T-cell (primary cell): Measurements from ENCODE around the gene DOK4. TPM values are rescaled to one million over a fixed set of nuclear protein-coding genes. Genes with fewer than 3 reads are reported as not detected.
A peak's percentile ranks its signal among the peaks of the same experiment; 100 is the strongest.
"Not testable (repeated sequence)": the region's sequence is repeated elsewhere in the genome, so short reads cannot be mapped to it uniquely, and the experiment has no call there.

Experiments used
- ATAC-seq, 4 experiments: fragments of 200-7000 bp in 3 of 4; fragments of 150-1000 bp in 1 of 4; cut with Tn5 transposase; replicated peaks in 1 of 4; 1 replicate in 3 of 4; 2 replicates in 1 of 4; pipeline ENCODE4 v1.10.0; 2021; ENCODE audit warnings: moderate library complexity in 3 of 4, mild to moderate bottlenecking in 2 of 4, moderate number of reproducible peaks in 1 of 4
- CTCF ChIA-PET, 2 donors: fragments of 300-600 bp; sonication (Branson Sonifier 250); formaldehyde crosslinking; loops; one replicate each; lab custom pipeline; 2022; ENCODE audit warnings: antibody characterized with exemption in 2 of 2; lab: Charles Lee
- POLR2A ChIA-PET, 2 donors: fragments of 300-600 bp; sonication (Branson Sonifier 250); formaldehyde crosslinking; loops; one replicate each; lab custom pipeline; 2022; ENCODE audit warnings: antibody characterized with exemption in 2 of 2; lab: Charles Lee
- DNase-seq, 35 experiments: peaks; one replicate each; pipeline versions ENCODE4 v3.0.0 to v3.0.0-alpha.2; 2013 to 2023
- H3K27ac ChIP-seq: one replicate; pipeline ENCODE4 v1.5.1; 2013; ENCODE audit warnings: low read length
- H3K27me3 ChIP-seq, 2 experiments: replicated peaks in 1 of 2; 1 replicate in 1 of 2; 2 replicates in 1 of 2; pipeline versions ENCODE4 v1.6.1 to v1.7.0; 2013; ENCODE audit warnings: low read length in 1 of 2, mixed read lengths in 1 of 2; ENCODE audit not compliant: control insufficient read depth in 2 of 2, insufficient read depth in 2 of 2; ENCODE audit errors: extremely low read depth in 1 of 2
- H3K36me3 ChIP-seq, 2 donors: 1 replicate in 1 of 2; 2 replicates in 1 of 2; pipeline versions ENCODE4 v1.6.1 to v1.7.0; 2013; ENCODE audit warnings: low read length in 1 of 2; ENCODE audit not compliant: control insufficient read depth in 2 of 2, insufficient read depth in 1 of 2; ENCODE audit errors: extremely low read depth in 1 of 2
- H3K4me1 ChIP-seq, 2 experiments: 1 replicate in 1 of 2; 2 replicates in 1 of 2; pipeline versions ENCODE4 v1.6.1 to v1.7.0; 2013; ENCODE audit warnings: low read length in 2 of 2, mixed read lengths in 1 of 2; ENCODE audit not compliant: insufficient read depth in 2 of 2, control insufficient read depth in 1 of 2; ENCODE audit errors: extremely low read depth in 1 of 2
- H3K4me3 ChIP-seq, 2 donors: 1 replicate in 1 of 2; 2 replicates in 1 of 2; pipeline versions ENCODE4 v1.5.1 to v1.7.0; 2013; ENCODE audit warnings: mild to moderate bottlenecking in 2 of 2, low read length in 1 of 2, moderate library complexity in 1 of 2; ENCODE audit not compliant: control insufficient read depth in 1 of 2; ENCODE audit errors: extremely low read depth in 1 of 2
- H3K9me3 ChIP-seq: 2 replicates; pipeline ENCODE4 v1.7.0; 2013
- H3K27ac Mint-ChIP-seq, 2 donors: one replicate each; pipeline ENCODE4 v1.8.0; 2020 to 2021; ENCODE audit warnings: mild to moderate bottlenecking in 2 of 2, mixed read lengths in 2 of 2
- H3K27me3 Mint-ChIP-seq, 2 donors: one replicate each; pipeline ENCODE4 v1.8.0; 2021 to 2022; ENCODE audit warnings: mixed read lengths in 2 of 2
- H3K36me3 Mint-ChIP-seq: one replicate; pipeline ENCODE4 v1.8.0; 2021; ENCODE audit warnings: mixed read lengths
- H3K4me1 Mint-ChIP-seq, 3 donors: one replicate each; pipeline ENCODE4 v1.8.0; 2020 to 2022; ENCODE audit warnings: mixed read lengths in 3 of 3, mild to moderate bottlenecking in 1 of 3
- H3K4me3 Mint-ChIP-seq, 3 donors: one replicate each; pipeline ENCODE4 v1.8.0; 2020 to 2022; ENCODE audit warnings: mild to moderate bottlenecking in 3 of 3, mixed read lengths in 3 of 3, moderate library complexity in 3 of 3
- H3K9me3 Mint-ChIP-seq, 3 donors: one replicate each; pipeline ENCODE4 v1.8.0; 2020 to 2022; ENCODE audit warnings: mixed read lengths in 3 of 3
- WGBS: methylation state at CpG from one replicate; pipeline ENCODE4 v1.1.5; 2013; ENCODE audit warnings: missing lambda C conversion rate; ENCODE audit not compliant: insufficient coverage; 5-methylcytosine and 5-hydroxymethylcytosine counted together
- total RNA-seq, 35 experiments: library from RNA in 6 of 35; stranded (reverse) in 6 of 35; fragments of 120-200 nt in 1 of 35; gene quantifications; one replicate each; pipeline versions ENCODE4 v1.2.1 to v1.2.4 and lab custom pipeline; 2013 to 2026

The DOK4 gene
- total RNA-seq, 5 donors from 2014 or later (not counting 1 experiment from before 2014, with no cell fraction given), result 2.2 to 4.1 (median 3.1) TPM

DNA sequence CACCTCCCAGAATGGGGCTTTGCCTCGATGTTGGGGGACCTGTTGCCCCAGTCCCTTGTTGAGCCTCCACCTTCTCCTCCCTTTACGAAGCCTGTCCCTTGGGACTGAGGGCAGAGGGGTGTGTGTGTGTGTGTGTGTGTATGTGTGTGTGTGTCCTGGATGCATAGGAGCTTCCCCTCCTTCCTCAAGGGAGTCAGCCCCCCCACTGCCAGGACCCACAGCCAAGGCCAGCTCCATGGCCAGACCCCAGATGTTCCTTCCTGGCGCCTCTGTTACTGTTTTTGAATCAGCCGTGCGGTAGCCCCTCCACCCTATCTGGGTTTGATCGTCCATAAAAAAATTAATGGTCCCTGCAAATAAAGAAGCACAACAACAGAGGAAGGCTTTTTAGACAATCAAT, 17.7 kb upstream of the DOK4 start:
- peaks cover 8 to 10% (median 10%) of the 10 kb centered on the region in 3 donors for H3K4me1 Mint-ChIP-seq
- ChIA-PET CTCF (interaction anchor here (0.7 to 0.9 kb wide), 2 partner anchors 359 to 806 kb away, joined by 3 to 4 read pairs; no protein-coding TSS in a partner anchor), POLR2A (no interaction called here)
- H3K27me3 Mint-ChIP-seq, result no peaks in the 10 kb centered on the region
- Histone ChIP-seq H3K9me3 (no peaks in the 10 kb centered on the region), H3K4me3 (no peak overlapping the region), H3K36me3 (no peaks in the 10 kb centered on the region), H3K27me3 (peaks cover 0 to 19% of the 10 kb centered on the region in 2 experiments), H3K27ac (no peak overlapping the region), H3K4me1 (peaks cover 3 to 19% of the 10 kb centered on the region in 2 experiments)
- WGBS, result no CpG with 5 or more reads among the region's 6 CpGs
- H3K9me3 Mint-ChIP-seq, result no peaks in the 10 kb centered on the region
- no peak overlapping the region for H3K27ac Mint-ChIP-seq
- no peak overlapping the region for H3K4me3 Mint-ChIP-seq
- ATAC-seq, result no peak
- no peak for DNase-seq
- H3K36me3 Mint-ChIP-seq, result no peaks in the 10 kb centered on the region

DNA sequence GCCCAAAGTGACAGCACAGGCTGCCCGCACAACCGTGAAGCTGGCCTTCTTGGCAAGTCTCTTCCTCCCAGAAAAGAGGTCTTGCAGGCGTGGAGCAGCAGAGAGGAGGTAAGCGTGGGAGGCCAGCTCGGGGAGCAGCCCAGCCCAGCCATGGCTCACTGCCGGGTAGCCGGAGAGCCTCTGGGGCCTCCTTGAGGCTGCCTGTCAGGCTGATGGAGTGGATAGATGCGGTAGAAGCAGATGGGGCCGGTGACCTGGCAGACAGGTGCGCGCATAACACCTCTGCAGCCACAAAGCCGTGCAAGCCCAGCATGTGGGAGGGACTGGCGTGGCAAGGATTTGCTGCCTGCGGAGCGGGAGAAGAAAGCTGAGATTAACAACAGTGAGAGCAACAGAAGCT, 17.1 kb upstream of the DOK4 start:
- Mint-ChIP-seq H3K27ac (no peak overlapping the region), H3K9me3 (no peaks in the 10 kb centered on the region), H3K4me1 (peaks cover 8 to 10% (median 10%) of the 10 kb centered on the region in 3 donors), H3K27me3 (no peaks in the 10 kb centered on the region), H3K4me3 (no peak overlapping the region), H3K36me3 (no peaks in the 10 kb centered on the region)
- ATAC-seq (no peak), DNase-seq (no peak)
- ChIA-PET POLR2A (no interaction called here), CTCF (no interaction called here)
- Histone ChIP-seq H3K9me3 (no peaks in the 10 kb centered on the region), H3K36me3 (no peaks in the 10 kb centered on the region), H3K4me1 (peaks cover 3 to 19% of the 10 kb centered on the region in 2 experiments), H3K4me3 (no peak overlapping the region), H3K27ac (no peak overlapping the region), H3K27me3 (peaks cover 0 to 17% of the 10 kb centered on the region in 2 experiments)
- 90% methylated on average over 12 of the region's 15 CpGs for WGBS

GRCh38 chr16:57502048-57502775, 15.9 kb upstream of the DOK4 start:
- POLR2A ChIA-PET, result no interaction called here

DNA sequence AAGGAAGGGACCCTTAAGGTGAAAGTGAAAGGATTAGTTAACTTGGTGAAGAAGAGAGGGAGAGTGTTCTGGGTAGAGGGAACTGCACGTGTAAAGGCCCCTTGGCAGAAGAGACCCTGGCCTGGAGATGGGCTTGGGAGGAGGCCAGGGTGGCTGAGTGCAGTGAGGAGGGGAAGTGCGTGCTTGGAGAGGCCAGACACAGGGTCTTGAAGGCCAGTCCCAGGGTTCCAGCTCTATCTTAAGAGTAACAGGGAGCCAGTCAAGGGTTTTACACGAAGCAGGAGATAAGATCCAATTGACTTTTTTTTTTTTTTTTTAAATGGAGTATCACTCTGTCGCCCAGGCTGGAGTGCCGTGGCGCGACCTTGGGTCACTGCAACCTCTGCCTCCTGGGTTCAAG, 15.2 kb upstream of the DOK4 start:
- CTCF ChIA-PET, result interaction anchor here in 1 of 2 donors (0.6 to 0.7 kb wide), 2 partner anchors 40 to 251 kb away, joined by 3 to 4 read pairs; no protein-coding TSS in a partner anchor
- H3K27ac ChIP-seq, result no peak overlapping the region
- ATAC-seq (no peak), DNase-seq (no peak)
- H3K4me1 Mint-ChIP-seq, result peaks cover 8 to 10% (median 10%) of the 10 kb centered on the region in 3 donors
- no peak overlapping the region for H3K4me3 ChIP-seq
- no peaks in the 10 kb centered on the region for H3K9me3 ChIP-seq
- no peaks in the 10 kb centered on the region for H3K27me3 Mint-ChIP-seq
- H3K4me1 ChIP-seq, result peaks cover 3 to 19% of the 10 kb centered on the region in 2 experiments
- H3K9me3 Mint-ChIP-seq, result no peaks in the 10 kb centered on the region
- no peaks in the 10 kb centered on the region for H3K36me3 Mint-ChIP-seq
- WGBS, result 78% methylated on average over 3 of the region's 7 CpGs
- H3K4me3 Mint-ChIP-seq, result no peak overlapping the region
- H3K27me3 ChIP-seq, result peaks cover 0 to 20% of the 10 kb centered on the region in 2 experiments
- H3K36me3 ChIP-seq, result no peaks in the 10 kb centered on the region
- POLR2A ChIA-PET, result interaction anchor here in 1 of 2 donors (0.5 kb wide), 1 partner anchor 41 kb away, joined by 14 read pairs; no protein-coding TSS in a partner anchor
- H3K27ac Mint-ChIP-seq, result peak overlapping the region in 1 of 2 donors; percentile 39

More at GRCh38 chr16:57502048-57502775, 15.9 kb upstream of the DOK4 start:
- H3K27ac ChIP-seq, result no peak overlapping the region
- peaks cover 0 to 19% of the 10 kb centered on the region in 2 experiments for H3K27me3 ChIP-seq
- DNase-seq, result no peak
- CTCF ChIA-PET, result no interaction called here
- Mint-ChIP-seq H3K4me3 (no peak overlapping the region), H3K9me3 (no peaks in the 10 kb centered on the region), H3K27ac (no peak overlapping the region), H3K36me3 (no peaks in the 10 kb centered on the region), H3K4me1 (peaks cover 8 to 10% (median 10%) of the 10 kb centered on the region in 3 donors), H3K27me3 (no peaks in the 10 kb centered on the region)
- H3K4me1 ChIP-seq, result peaks cover 3 to 19% of the 10 kb centered on the region in 2 experiments
- 89% methylated on average over 11 of the region's 12 CpGs for WGBS
- no peaks in the 10 kb centered on the region for H3K36me3 ChIP-seq
- H3K4me3 ChIP-seq, result no peak overlapping the region
- ATAC-seq, result no peak
- no peaks in the 10 kb centered on the region for H3K9me3 ChIP-seq

DNA sequence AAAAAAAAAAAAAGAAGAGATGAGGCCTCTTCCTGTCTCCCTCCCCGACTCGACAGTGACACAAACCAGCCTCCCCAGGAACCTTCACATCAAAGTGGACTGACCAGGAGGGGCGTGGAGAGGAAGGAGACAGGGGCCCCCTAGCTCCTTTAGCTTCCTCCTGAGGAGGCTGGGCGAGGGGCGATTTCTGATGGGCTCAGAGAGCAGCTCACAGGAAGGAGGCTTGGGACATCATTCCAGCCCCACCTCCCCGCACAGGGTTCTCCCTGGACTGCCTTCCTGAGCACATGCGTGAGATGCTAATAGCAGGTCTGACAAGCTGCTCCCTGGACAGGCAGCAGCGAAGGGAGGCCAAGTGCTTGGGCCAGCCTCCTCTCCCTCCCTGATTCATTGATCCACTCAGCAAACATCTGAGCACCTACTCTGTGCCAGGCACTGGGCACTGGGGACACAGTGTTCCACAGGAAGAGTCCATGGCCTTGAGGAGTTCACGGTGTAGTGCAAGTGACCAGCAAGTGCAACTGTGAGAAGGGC, 14.4 kb upstream of the DOK4 start:
- POLR2A ChIA-PET, result interaction anchor here in 1 of 2 donors (0.5 kb wide), 1 partner anchor 42 kb away, joined by 14 read pairs; no protein-coding TSS in a partner anchor
- no peaks in the 10 kb centered on the region for H3K36me3 Mint-ChIP-seq

DNA sequence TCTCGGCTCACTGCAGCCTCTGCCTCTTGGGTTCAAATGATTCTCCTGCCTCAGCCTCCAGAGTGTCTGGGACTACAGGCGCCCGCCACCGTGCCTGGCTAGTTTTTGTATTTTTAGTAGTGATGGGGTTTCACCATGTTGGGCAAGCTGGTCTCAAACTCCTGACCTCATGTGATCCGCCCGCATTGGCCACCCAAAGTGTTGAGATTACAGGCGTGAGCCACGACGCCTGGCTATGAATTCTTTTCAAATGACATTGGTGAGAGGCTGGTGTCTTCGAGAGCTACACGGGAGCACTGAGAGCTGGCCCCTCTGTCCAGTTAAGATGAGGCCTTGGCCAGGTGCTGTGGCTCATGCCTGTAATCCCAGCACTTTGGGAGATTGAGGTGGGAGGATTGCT, 13.6 kb upstream of the DOK4 start:
- H3K4me3 Mint-ChIP-seq, H3K27ac Mint-ChIP-seq, H3K27me3 Mint-ChIP-seq, POLR2A ChIA-PET, H3K4me3 ChIP-seq, H3K9me3 ChIP-seq, DNase-seq, ATAC-seq, CTCF ChIA-PET, H3K9me3 Mint-ChIP-seq, H3K36me3 Mint-ChIP-seq, H3K27ac ChIP-seq, H3K36me3 ChIP-seq: not testable (repeated sequence)
- 96% methylated on average over 4 of the region's 11 CpGs for WGBS
- peaks cover 8 to 10% (median 10%) of the 10 kb centered on the region in 3 donors for H3K4me1 Mint-ChIP-seq
- H3K4me1 ChIP-seq, result peaks cover 3 to 19% of the 10 kb centered on the region in 2 experiments
- peaks cover 0 to 17% of the 10 kb centered on the region in 2 experiments for H3K27me3 ChIP-seq

More for the DNA sequence above, 14.4 kb upstream of the DOK4 start:
- Histone ChIP-seq H3K27ac (no peak overlapping the region), H3K36me3 (no peaks in the 10 kb centered on the region), H3K4me3 (no peak overlapping the region), H3K4me1 (peaks cover 3 to 19% of the 10 kb centered on the region in 2 experiments), H3K9me3 (no peaks in the 10 kb centered on the region), H3K27me3 (peaks cover 0 to 17% of the 10 kb centered on the region in 2 experiments)
- 70% methylated on average over 5 of the region's 9 CpGs for WGBS
- ATAC-seq (peak; percentile 31 to 45 (median 34)), DNase-seq (no peak)
- CTCF ChIA-PET, result no interaction called here
- no peak overlapping the region for H3K27ac Mint-ChIP-seq
- no peak overlapping the region for H3K4me3 Mint-ChIP-seq
- H3K27me3 Mint-ChIP-seq, result peaks cover 0 to 3% of the 10 kb centered on the region in 2 donors
- H3K4me1 Mint-ChIP-seq, result peaks cover 8 to 10% (median 10%) of the 10 kb centered on the region in 3 donors
- H3K9me3 Mint-ChIP-seq, result no peaks in the 10 kb centered on the region
